ENCODE measurements around the gene MIPOL1.
A peak's percentile ranks its signal among the peaks of the same experiment; 100 is the strongest.

Gene MIPOL1

DNA sequence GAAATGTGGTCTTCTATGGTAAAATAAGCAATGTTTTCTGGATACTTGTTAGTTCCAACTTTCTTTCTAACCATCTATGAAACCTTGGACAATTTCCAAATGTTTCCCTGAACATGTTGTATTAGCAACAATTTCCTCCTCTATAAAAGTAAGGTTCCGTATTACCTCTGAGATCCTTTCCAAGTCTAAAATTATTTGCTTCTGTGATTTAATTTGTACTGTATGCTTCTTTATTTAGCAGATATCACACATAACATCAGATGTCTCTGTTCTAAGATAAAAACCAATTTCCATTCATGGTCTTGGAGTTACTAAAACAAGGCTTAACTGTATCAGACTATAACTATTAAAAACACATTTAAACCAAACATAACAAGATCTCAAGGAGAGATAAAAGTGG is 220.1 kb downstream of the MIPOL1 start:
- no peak overlapping the region for H3K4me3 ChIP-seq (replicated peaks; ENCODE audit: low read depth, low read length)
- no peak for TF ChIP-seq CTCF (IDR thresholded peaks at IDR 0.05; ENCODE audit: low read length, missing control alignments)
- peak; percentile 1 for DNase-seq (ENCODE audit: low read depth)

DNA sequence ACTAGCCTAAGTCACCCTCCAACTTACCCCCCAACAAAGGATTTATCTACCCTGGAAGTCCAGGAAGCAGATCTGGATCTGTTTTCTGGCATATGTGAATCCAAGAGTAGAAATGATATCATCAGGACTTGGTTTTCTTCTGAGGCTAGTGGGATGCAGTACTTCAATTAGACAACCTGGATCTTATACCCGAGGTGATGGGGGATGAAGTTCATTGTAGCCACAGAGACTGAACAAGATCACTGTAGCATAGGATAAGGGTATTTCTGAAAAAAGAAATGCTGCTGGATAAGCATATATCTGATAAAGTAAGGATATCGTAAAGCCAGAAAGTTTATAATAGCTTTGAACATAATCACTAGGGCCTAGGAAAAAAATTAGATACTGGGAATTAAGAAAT is 222.9 kb downstream of the MIPOL1 start:
- no peak overlapping the region for H3K4me3 ChIP-seq (replicated peaks; ENCODE audit: low read depth, low read length)
- no peak for DNase-seq (ENCODE audit: low read depth)
- TF ChIP-seq CTCF (IDR thresholded peaks at IDR 0.05; ENCODE audit: low read length, missing control alignments): no peak

GRCh38 chr14:37422319-37422718 is 224.6 kb downstream of the MIPOL1 start:
- no peak for TF ChIP-seq CTCF (IDR thresholded peaks at IDR 0.05; ENCODE audit: low read length, missing control alignments)
- H3K4me3 ChIP-seq (replicated peaks; ENCODE audit: low read depth, low read length): no peak overlapping the region
- DNase-seq (ENCODE audit: low read depth): no peak

- DNase-seq (ENCODE audit: low read depth): no peak
- no peak for TF ChIP-seq CTCF (IDR thresholded peaks at IDR 0.05; ENCODE audit: low read length, missing control alignments)
- no peak overlapping the region for H3K4me3 ChIP-seq (replicated peaks; ENCODE audit: low read depth, low read length)
Observed at GRCh38 chr14:37422748-37423147, 225.0 kb downstream of the MIPOL1 start.

GRCh38 chr14:37428954-37429353 is 231.2 kb downstream of the MIPOL1 start:
- H3K4me3 ChIP-seq (replicated peaks; ENCODE audit: low read depth, low read length): no peak overlapping the region
- DNase-seq (ENCODE audit: low read depth): no peak
- no peak for TF ChIP-seq CTCF (IDR thresholded peaks at IDR 0.05; ENCODE audit: low read length, missing control alignments)

GRCh38 chr14:37429618-37430017 is 231.9 kb downstream of the MIPOL1 start:
- DNase-seq (ENCODE audit: low read depth): no peak
- TF ChIP-seq CTCF (IDR thresholded peaks at IDR 0.05; ENCODE audit: low read length, missing control alignments): no peak

GRCh38 chr14:37434867-37435266 is 237.1 kb downstream of the MIPOL1 start:
- H3K4me3 ChIP-seq (replicated peaks; ENCODE audit: low read depth, low read length): no peak overlapping the region
- no peak for DNase-seq (ENCODE audit: low read depth)
- no peak for TF ChIP-seq CTCF (IDR thresholded peaks at IDR 0.05; ENCODE audit: low read length, missing control alignments)

More at GRCh38 chr14:37429618-37430017, 231.9 kb downstream of the MIPOL1 start:
- H3K4me3 ChIP-seq (replicated peaks; ENCODE audit: low read depth, low read length): no peak overlapping the region

Measured in fibroblast of pulmonary artery (primary cell).